Measurements from ENCODE around the gene BCKDK.

- TF ChIP-seq POLR2A (IDR thresholded peaks at IDR 0.05; ENCODE audit: control extremely low read depth in 1 of 2, low read depth in 2 of 2, low read length in 2 of 2), result no peak
- no peak for TF ChIP-seq CTCF (IDR thresholded peaks at IDR 0.05; ENCODE audit: control extremely low read depth in 1 of 3, insufficient read depth in 1 of 3, low read depth in 1 of 3, low read length in 3 of 3)
- no peak for TF ChIP-seq NRF1 (IDR thresholded peaks at IDR 0.05; ENCODE audit: low read depth, low read length)
- no peak for TF ChIP-seq USF2 (IDR thresholded peaks at IDR 0.05; ENCODE audit: low read length)
- TF ChIP-seq GTF2F1 (IDR thresholded peaks at IDR 0.05; ENCODE audit: borderline replicate concordance, low read depth, low read length), result no peak
- TF ChIP-seq EZH2 (IDR thresholded peaks at IDR 0.05; ENCODE audit: low read depth, low read length, severe bottlenecking), result no peak
- no peak for TF ChIP-seq HDAC6 (IDR thresholded peaks at IDR 0.05; ENCODE audit: low read depth, low read length)
- TF ChIP-seq CHD2 (IDR thresholded peaks at IDR 0.05; ENCODE audit: low read length), result no peak
- no peak for TF ChIP-seq KDM5A (IDR thresholded peaks at IDR 0.05; ENCODE audit: low read length)
Observed at GRCh38 chr16:31128711-31129567, 20.8 kb downstream of the BCKDK start.
